ENCODE measurements around the gene CSF3R.

- TF ChIP-seq POLR2AphosphoS5 (IDR thresholded peaks at IDR 0.05) = no peak
- no peak for TF ChIP-seq POLR2A (IDR thresholded peaks at IDR 0.05)
- TF ChIP-seq CTCF (IDR thresholded peaks at IDR 0.05) = no peak
- TF ChIP-seq EP300 (IDR thresholded peaks at IDR 0.05) = no peak
These were observed 3.1 kb downstream of the CSF3R start for GRCh38 chr1:36479505-36480051.

Measured in stomach (tissue), 4 donors.